ENCODE results near the gene IPPK. TPM values are rescaled to one million over a fixed set of nuclear protein-coding genes. Genes with fewer than 3 reads are reported as not detected.

Gene IPPK
- total RNA-seq, 1 donor from 2014 or later, result 7.3 TPM

GRCh38 chr9:92696619-92697018, 26.7 kb upstream of the IPPK start:
- DNase-seq (ENCODE audit: low spot score), result no peak

GRCh38 chr9:92686954-92687353, 17.0 kb upstream of the IPPK start:
- DNase-seq (ENCODE audit: low spot score), result no peak

GRCh38 chr9:92685022-92685421, 15.1 kb upstream of the IPPK start:
- no peak for DNase-seq (ENCODE audit: low spot score)

- no peak for DNase-seq (ENCODE audit: low spot score)
Observed at GRCh38 chr9:92682269-92682668, 12.3 kb upstream of the IPPK start.

- DNase-seq (ENCODE audit: low spot score), result no peak
Observed at GRCh38 chr9:92680166-92681119, 10.5 kb upstream of the IPPK start.

GRCh38 chr9:92679413-92680165, 9.7 kb upstream of the IPPK start:
- no peak for DNase-seq (ENCODE audit: low spot score)

GRCh38 chr9:92671323-92671722, 1.4 kb upstream of the IPPK start:
- no peak for DNase-seq (ENCODE audit: low spot score)

- DNase-seq (ENCODE audit: low spot score), result no peak
Observed at GRCh38 chr9:92669527-92669889, 423 bp downstream of the IPPK start.

GRCh38 chr9:92668746-92669526, 995 bp downstream of the IPPK start:
- DNase-seq (ENCODE audit: low spot score), result no peak

GRCh38 chr9:92666912-92667532, 2.9 kb downstream of the IPPK start:
- DNase-seq (ENCODE audit: low spot score), result no peak

GRCh38 chr9:92666236-92666635, 3.7 kb downstream of the IPPK start:
- DNase-seq (ENCODE audit: low spot score), result no peak

GRCh38 chr9:92665836-92666235, 4.1 kb downstream of the IPPK start:
- no peak for DNase-seq (ENCODE audit: low spot score)

- no peak for DNase-seq (ENCODE audit: low spot score)
Observed at GRCh38 chr9:92664394-92665152, 5.4 kb downstream of the IPPK start.

GRCh38 chr9:92663951-92664350, 6.0 kb downstream of the IPPK start:
- no peak for DNase-seq (ENCODE audit: low spot score)

- no peak for DNase-seq (ENCODE audit: low spot score)
Observed at GRCh38 chr9:92663126-92663525, 6.8 kb downstream of the IPPK start.

GRCh38 chr9:92661743-92662142, 8.2 kb downstream of the IPPK start:
- no peak for DNase-seq (ENCODE audit: low spot score)

GRCh38 chr9:92661127-92661526, 8.8 kb downstream of the IPPK start:
- no peak for DNase-seq (ENCODE audit: low spot score)

- no peak for DNase-seq (ENCODE audit: low spot score)
Observed at GRCh38 chr9:92660266-92660665, 9.7 kb downstream of the IPPK start.

GRCh38 chr9:92659601-92660000, 10.3 kb downstream of the IPPK start:
- DNase-seq (ENCODE audit: low spot score), result no peak

GRCh38 chr9:92658611-92659010, 11.3 kb downstream of the IPPK start:
- no peak for DNase-seq (ENCODE audit: low spot score)

- DNase-seq (ENCODE audit: low spot score), result no peak
Observed at GRCh38 chr9:92658176-92658575, 11.8 kb downstream of the IPPK start.
